ENCODE measurements around the gene UBE2L6. TPM values are rescaled to one million over a fixed set of nuclear protein-coding genes. Genes with fewer than 3 reads are reported as not detected.
"Not testable (repeated sequence)": the region's sequence is repeated elsewhere in the genome, so short reads cannot be mapped to it uniquely, and the experiment has no call there.

UBE2L6 gene
- total RNA-seq, 1 experiment from 2014 or later: 17.3 TPM

DNA sequence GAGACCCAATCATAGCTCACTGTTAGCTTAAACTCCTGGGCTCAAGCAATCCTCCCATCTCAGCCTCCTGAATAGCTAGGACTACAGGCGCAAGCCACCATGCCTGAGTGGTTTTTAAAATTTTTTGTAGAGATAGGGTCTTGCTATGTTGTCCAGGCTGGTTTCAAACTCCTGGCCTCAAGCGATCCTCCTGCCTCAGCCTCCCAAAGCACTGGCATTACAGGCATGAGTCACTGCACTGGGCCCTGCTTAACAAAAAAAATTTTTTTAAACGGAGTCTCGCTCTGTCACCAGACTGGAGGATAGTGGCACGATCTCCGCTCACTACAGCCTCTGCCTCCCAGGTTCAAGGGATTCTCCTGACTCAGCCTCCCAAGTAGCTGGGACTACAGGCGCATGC, 33.0 kb downstream of the UBE2L6 start:
- DNase-seq (ENCODE audit: low read depth in 1 of 2, low spot score in 2 of 2); H3K4me3 ChIP-seq; H3K36me3 ChIP-seq; H3K4me1 ChIP-seq (replicated peaks); H3K9me3 ChIP-seq (replicated peaks); H3K27ac ChIP-seq; H3K27me3 ChIP-seq (replicated peaks): not testable (repeated sequence)

DNA sequence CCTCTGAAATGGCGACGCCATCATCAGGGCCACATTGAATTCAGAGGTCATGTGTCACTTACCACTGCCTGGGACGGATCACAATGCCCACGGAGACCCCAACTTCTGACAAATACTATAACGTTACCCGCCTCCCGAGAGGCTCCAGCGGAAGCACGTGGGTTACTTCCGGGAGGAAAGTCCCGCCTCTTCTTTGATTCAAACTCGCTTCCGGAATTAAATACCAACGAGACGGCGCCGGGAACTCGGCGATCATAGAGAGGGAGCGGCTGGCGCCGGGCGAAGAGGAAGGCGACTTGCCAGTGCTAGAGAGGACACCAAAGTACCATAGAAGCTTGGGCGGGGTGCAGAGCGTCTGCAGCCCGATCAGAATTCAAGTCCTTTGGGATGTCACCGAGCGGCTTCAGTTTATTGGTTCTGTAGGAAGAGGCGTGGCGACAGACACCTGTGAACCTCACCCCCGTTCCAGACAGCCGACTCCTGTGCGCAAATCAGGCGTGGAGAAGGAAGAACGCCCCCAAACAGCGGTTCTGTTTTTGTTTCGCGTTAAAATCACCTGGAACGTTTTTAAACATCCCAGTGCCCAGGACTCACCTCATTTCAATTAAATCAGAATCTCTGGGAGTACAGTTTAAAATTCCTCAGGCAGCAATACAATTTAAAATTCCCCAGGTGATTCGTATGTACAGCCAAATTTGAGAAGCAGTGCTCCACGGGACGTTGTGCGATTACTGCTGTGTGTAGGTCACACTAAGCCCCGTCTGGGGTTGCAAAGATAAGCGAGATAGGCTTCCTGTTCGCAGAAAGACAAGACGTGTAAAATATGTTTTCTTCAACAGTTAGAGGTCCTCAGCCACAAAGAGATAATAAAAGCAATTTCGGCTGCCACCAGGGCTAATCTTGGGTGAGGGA, 36.6 kb downstream of the UBE2L6 start, which contains the start of gene TIMM10:
TIMM10 (minus strand) TSS at position 159 of the 912 bp plus-strand sequence. CDS start 565 bp downstream, outside the sequence.
- peaks cover 39% of the 10 kb centered on the region for H3K36me3 ChIP-seq
- peak; percentile 96 for DNase-seq (ENCODE audit: low read depth in 1 of 2, low spot score in 2 of 2)
- peaks cover 8% of the 10 kb centered on the region for H3K4me1 ChIP-seq (replicated peaks)
- peak within 1 kb of the TSS; percentile 45 for H3K27ac ChIP-seq
- no peaks in the 10 kb centered on the region for H3K27me3 ChIP-seq (replicated peaks)
- peak within 1 kb of the TSS; percentile 61 for H3K4me3 ChIP-seq
- no peaks in the 10 kb centered on the region for H3K9me3 ChIP-seq (replicated peaks)

DNA sequence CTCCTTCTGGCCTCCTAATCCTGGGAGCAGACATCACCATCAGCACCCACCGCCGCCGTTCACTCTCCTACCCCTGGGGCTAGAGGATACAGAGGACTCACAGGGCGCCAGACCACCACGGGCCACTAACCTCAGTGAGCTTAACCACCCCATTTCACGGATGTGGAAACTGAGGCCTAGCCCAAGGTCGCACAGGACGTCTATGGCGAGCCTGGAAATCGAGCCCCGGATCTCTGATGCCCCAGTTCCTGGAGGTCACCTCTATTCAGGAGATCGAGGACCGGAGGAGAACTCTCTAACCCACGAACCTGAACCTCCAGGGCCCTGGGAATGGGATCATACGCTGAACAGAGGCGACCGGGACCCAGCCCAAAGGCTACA, 37.3 kb downstream of the UBE2L6 start:
- peak overlapping the region; percentile 45 for H3K27ac ChIP-seq
- peaks cover 39% of the 10 kb centered on the region for H3K36me3 ChIP-seq
- H3K4me1 ChIP-seq (replicated peaks): peaks cover 8% of the 10 kb centered on the region
- H3K4me3 ChIP-seq: peak overlapping the region; percentile 61
- no peaks in the 10 kb centered on the region for H3K9me3 ChIP-seq (replicated peaks)
- no peak for DNase-seq (ENCODE audit: low read depth in 1 of 2, low spot score in 2 of 2)
- H3K27me3 ChIP-seq (replicated peaks): no peaks in the 10 kb centered on the region

DNA sequence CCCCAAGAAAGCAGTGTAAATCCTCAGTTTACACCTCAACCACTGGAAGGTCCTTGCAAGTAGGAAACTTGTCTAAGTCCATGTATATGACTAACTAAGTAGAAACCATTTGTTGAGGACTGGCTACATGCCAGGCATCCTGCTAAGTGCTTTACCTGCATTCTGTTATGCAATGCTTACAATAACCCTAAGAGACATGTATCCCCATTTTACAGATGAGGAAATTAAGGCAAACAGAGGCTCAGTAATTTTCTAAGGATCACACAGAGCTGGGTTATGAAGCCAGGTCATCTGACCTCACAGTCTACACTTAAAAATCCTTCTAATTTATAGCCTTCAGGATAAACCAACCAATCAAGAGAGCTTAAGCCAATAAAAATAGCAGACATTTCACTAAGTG, 38.5 kb downstream of the UBE2L6 start:
- H3K4me3 ChIP-seq: no peak overlapping the region
- no peaks in the 10 kb centered on the region for H3K9me3 ChIP-seq (replicated peaks)
- no peak for DNase-seq (ENCODE audit: low read depth in 1 of 2, low spot score in 2 of 2)
- peaks cover 8% of the 10 kb centered on the region for H3K4me1 ChIP-seq (replicated peaks)
- H3K27me3 ChIP-seq (replicated peaks): no peaks in the 10 kb centered on the region
- peaks cover 43% of the 10 kb centered on the region for H3K36me3 ChIP-seq
- H3K27ac ChIP-seq: no peak overlapping the region

DNA sequence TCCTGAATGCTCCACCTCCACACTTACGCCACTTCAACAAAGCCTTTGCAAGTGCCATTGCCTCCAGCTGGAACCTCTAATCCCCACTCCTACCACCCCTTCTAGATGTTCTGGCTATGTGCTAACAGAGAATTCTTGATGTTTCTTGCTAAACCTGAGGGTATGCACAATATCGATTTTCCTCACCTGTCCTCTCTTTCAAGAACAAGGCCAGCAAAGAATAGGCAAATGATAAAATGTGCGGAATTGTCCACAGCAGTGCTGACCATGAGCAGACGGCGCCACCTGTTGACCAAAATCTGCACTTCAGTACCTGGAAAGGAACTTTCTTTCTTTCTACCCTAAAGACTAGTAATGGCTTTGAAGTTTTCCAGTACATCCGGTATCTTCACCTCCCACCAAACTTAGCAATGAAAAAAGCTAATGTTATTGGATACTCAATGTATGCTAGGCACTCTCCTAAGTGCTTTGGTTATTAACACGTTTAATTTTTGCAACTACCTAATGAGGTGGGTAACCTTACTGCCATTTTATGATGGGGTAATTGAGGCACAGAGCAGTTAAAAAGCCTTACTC, 40.3 kb downstream of the UBE2L6 start:
- DNase-seq (ENCODE audit: low read depth in 1 of 2, low spot score in 2 of 2): peak; percentile 35 to 62
- Histone ChIP-seq H3K9me3 (replicated peaks) (no peaks in the 10 kb centered on the region), H3K27me3 (replicated peaks) (no peaks in the 10 kb centered on the region), H3K4me1 (replicated peaks) (peaks cover 8% of the 10 kb centered on the region), H3K4me3 (no peak overlapping the region), H3K27ac (no peak overlapping the region), H3K36me3 (peaks cover 43% of the 10 kb centered on the region)

DNA sequence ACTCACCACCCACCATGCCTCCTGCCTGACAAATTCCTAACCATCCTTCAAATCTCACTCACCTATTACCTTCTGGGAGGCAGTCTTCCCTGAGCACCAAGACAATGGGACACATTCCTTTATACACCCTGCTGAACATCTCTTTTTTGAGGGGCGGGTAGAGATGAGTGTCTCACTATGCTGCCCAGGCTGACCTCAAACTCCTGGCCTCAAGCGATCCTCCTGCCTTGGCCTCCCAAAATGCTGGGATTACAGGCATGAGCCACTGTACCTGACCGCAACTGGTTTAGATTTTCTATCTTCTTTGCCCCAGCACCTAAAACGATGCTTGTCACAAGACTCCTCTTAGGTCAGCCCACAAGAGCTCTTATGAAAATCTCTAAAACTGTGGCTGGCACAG, 44.1 kb downstream of the UBE2L6 start:
- H3K4me3 ChIP-seq: no peak overlapping the region
- H3K36me3 ChIP-seq: peaks cover 23% of the 10 kb centered on the region
- H3K9me3 ChIP-seq (replicated peaks): no peaks in the 10 kb centered on the region
- H3K4me1 ChIP-seq (replicated peaks): no peaks in the 10 kb centered on the region
- H3K27me3 ChIP-seq (replicated peaks): no peaks in the 10 kb centered on the region
- no peak for DNase-seq (ENCODE audit: low read depth in 1 of 2, low spot score in 2 of 2)
- H3K27ac ChIP-seq: no peak overlapping the region

DNA sequence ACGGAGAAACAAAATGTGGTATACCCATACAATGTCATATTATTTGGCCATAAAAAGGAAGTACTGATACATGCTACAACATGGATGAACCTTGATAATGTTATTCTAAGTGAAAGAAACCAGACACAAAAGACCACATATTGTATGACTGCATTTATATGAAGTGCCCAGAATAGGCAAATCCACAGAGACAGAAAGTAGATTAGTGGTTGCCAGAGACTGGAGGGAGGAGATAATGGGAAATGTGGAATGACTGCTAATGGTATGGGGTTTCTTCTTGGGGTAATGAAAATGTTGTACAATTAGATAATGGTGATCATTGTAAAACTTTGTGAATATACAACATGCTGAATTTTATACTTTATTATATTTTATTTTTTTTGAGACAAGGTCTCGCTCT, 46.4 kb downstream of the UBE2L6 start:
- Histone ChIP-seq H3K27me3 (replicated peaks) (no peaks in the 10 kb centered on the region), H3K4me3 (no peak overlapping the region), H3K4me1 (replicated peaks) (peaks cover 2% of the 10 kb centered on the region; the same call in 1 of the 2 replicates), H3K27ac (no peak overlapping the region), H3K36me3 (peaks cover 4% of the 10 kb centered on the region; the same call in 1 of the 2 replicates), H3K9me3 (replicated peaks) (no peaks in the 10 kb centered on the region)
- no peak for DNase-seq (ENCODE audit: low read depth in 1 of 2, low spot score in 2 of 2)

DNA sequence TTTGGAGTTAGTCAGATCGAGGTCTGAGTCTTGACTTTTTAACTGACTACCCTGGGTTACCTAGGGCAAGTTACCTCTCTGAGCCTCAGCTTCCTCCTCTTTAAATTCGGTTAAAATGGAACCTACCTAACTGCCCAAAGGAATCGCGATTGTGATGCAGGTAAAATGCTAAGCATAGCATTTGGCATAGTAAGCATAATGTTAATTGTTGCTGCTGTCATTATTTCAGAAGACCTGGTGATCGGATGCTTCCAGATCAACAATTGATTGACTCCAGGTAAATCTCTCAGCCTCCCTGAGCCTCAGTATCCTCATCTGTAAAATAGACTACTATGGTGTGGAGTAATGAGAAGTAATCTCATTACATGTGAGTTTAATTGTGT, 51.4 kb downstream of the UBE2L6 start:
- 0 out of 2 replicates have a peak, but pooled peaks cover 2% of the 10 kb centered on the region for H3K9me3 ChIP-seq (replicated peaks)
- no peak overlapping the region for H3K27ac ChIP-seq
- H3K27me3 ChIP-seq (replicated peaks): no peaks in the 10 kb centered on the region
- peak overlapping the region; percentile 71 for H3K4me3 ChIP-seq
- 0 out of 2 replicates have a peak, but pooled peaks cover 6% of the 10 kb centered on the region for H3K36me3 ChIP-seq
- DNase-seq (ENCODE audit: low read depth in 1 of 2, low spot score in 2 of 2): no peak
- H3K4me1 ChIP-seq (replicated peaks): peaks cover 13% of the 10 kb centered on the region

DNA sequence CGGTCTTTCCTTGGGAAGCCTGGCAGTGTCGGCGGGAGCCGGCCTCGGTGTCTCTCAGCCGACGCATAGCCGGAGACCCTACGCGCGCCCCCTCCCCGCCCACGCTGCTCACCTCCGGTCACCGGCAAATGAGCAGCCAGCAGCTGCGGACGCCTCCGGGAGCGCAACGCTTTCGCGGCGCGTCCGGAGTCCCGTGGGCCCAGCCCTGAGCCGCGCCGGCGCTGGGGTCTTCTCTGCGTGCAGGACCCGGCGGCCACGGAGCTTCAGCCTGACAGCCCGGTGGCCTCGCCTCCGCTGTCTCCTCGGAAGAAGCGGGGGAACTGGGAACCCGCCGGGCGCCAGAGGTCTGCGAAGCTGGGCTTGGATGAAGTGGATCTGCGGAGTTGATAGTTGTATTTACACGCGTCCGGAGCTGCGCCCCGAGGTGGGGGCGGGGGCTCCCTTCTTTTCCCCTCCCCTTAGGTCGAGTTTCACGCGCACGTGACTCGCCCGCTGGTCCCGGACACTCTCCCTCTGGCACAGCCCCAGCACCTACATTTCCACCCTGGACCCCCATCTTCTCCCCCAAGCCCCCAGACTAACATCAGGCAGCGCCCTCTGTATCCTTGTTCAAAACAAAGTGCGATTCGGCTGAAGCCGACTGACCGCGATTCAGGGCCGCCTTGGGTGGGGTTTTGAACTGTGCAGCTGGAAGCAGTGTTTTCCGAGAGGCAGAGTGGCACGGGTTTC, 52.0 kb downstream of the UBE2L6 start, which contains the start of gene SLC43A1:
SLC43A1 (minus strand) TSS at position 371 of the 729 bp plus-strand sequence. CDS start 1,591 bp downstream, outside the sequence.
- peak; percentile 55 for DNase-seq (ENCODE audit: low read depth in 1 of 2, low spot score in 2 of 2)
- Histone ChIP-seq H3K4me3 (peak within 1 kb of the TSS; percentile 71), H3K36me3 (0 out of 2 replicates have a peak, but pooled peaks cover 6% of the 10 kb centered on the region), H3K27ac (no peak within 1 kb of the TSS), H3K4me1 (replicated peaks) (peaks cover 13% of the 10 kb centered on the region), H3K27me3 (replicated peaks) (no peaks in the 10 kb centered on the region), H3K9me3 (replicated peaks) (0 out of 2 replicates have a peak, but pooled peaks cover 2% of the 10 kb centered on the region)

DNA sequence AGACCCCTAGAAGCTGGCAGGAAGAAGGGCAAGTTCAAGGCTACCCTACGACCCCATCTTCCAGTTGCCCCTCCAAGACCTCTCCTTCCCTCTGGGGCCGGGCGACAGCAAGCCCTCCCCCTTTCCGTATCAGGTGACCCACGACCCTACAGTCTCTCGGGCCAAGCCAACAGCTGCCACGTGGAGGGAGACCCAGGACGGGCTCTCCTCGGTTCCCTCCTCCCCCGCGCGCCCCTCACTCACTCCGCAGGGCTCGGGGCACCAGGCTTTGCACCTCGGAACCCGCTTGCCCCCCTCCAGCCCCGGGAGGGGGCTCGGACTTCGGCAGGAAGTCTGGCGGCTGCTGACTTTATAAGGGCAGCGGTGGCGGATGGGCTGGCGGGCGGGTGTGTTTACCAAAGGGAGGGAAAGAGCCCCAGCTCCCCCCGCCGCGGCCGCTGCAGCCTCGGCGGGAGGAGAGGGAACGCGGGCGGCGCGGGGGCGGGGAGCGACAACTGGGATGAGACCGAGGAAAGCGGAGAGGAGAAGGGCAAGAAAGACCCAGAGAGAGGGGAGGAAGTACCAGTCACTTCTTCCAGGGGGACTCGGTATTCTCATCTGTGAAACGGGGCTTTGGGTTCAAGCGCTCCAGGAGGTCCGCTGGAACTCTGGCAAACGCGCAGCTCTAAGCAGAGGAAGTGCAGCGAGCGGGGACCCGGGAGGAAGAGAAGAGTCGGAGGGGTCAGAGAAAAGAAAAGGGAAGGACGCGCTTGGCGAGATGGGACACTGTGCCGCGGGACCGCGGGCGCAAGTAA, 52.7 kb downstream of the UBE2L6 start:
- peaks cover 13% of the 10 kb centered on the region for H3K4me1 ChIP-seq (replicated peaks)
- H3K9me3 ChIP-seq (replicated peaks): 0 out of 2 replicates have a peak, but pooled peaks cover 2% of the 10 kb centered on the region
- H3K36me3 ChIP-seq: 0 out of 2 replicates have a peak, but pooled peaks cover 6% of the 10 kb centered on the region
- H3K27ac ChIP-seq: no peak overlapping the region
- H3K4me3 ChIP-seq: peak overlapping the region; percentile 71
- DNase-seq (ENCODE audit: low read depth in 1 of 2, low spot score in 2 of 2): peak; percentile 55 to 74
- H3K27me3 ChIP-seq (replicated peaks): no peaks in the 10 kb centered on the region

DNA sequence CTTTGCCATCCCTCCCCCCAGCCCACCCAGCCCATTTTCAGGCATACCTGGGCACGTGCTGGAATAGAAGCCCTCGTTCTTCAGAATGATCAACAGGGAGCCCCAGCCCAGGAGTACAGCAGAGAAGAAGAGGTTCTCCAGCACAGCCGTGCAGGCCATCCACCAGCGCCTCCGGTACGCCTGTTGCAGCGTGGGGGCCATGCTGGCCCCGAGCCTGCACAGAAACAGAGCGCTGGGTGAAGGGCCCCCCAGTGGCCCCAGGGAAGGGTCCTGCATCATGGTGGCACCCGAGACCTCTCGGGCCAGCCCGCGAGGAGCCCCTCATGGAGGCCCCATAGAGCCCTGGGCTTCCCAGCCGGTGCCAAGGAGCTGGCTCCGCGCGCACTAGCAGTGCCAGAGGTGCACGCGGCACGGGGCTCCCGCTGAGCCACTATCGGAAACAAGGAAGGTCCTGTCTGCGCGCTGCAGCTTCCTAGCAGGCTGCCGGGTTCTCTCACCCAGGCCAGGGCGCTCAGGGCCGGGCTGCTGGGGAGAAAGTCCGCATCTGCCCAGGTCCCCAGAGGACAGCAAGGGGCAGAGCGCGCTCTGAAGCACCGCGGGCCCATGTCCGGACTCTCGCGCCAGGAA, 53.4 kb downstream of the UBE2L6 start:
- Histone ChIP-seq H3K9me3 (replicated peaks) (0 out of 2 replicates have a peak, but pooled peaks cover 2% of the 10 kb centered on the region), H3K4me1 (replicated peaks) (peaks cover 13% of the 10 kb centered on the region), H3K27ac (no peak overlapping the region), H3K4me3 (peak overlapping the region; percentile 71), H3K36me3 (0 out of 2 replicates have a peak, but pooled peaks cover 6% of the 10 kb centered on the region), H3K27me3 (replicated peaks) (no peaks in the 10 kb centered on the region)
- DNase-seq (ENCODE audit: low read depth in 1 of 2, low spot score in 2 of 2): peak in 1 of 2 experiments; percentile 4

DNA sequence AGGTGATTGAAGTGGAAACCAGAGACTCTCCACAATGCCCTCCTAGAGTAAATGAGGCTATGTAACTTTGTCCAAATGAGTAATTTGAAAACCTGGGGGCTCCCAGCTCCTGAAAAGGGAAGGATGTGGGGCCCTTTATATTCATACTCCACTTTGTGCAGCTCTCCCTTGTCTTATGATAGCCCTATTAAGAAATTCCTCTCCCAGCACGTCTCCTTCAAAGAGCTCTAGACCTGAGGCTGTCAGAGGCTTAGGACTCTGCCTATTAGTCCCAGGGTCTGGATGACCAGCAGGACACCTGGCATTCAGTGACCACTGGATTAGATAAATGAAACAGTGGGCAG, 54.0 kb downstream of the UBE2L6 start:
- 0 out of 2 replicates have a peak, but pooled peaks cover 6% of the 10 kb centered on the region for H3K36me3 ChIP-seq
- H3K27ac ChIP-seq: no peak overlapping the region
- H3K4me3 ChIP-seq: no peak overlapping the region
- H3K9me3 ChIP-seq (replicated peaks): 0 out of 2 replicates have a peak, but pooled peaks cover 2% of the 10 kb centered on the region
- no peak for DNase-seq (ENCODE audit: low read depth in 1 of 2, low spot score in 2 of 2)
- no peaks in the 10 kb centered on the region for H3K27me3 ChIP-seq (replicated peaks)
- peaks cover 13% of the 10 kb centered on the region for H3K4me1 ChIP-seq (replicated peaks)
